ENCODE results near the gene PCYT1B.

The PCYT1B gene

GRCh38 chrX:24547961-24548360, 99.2 kb downstream of the PCYT1B start:
- TF ChIP-seq, protein P1, sequence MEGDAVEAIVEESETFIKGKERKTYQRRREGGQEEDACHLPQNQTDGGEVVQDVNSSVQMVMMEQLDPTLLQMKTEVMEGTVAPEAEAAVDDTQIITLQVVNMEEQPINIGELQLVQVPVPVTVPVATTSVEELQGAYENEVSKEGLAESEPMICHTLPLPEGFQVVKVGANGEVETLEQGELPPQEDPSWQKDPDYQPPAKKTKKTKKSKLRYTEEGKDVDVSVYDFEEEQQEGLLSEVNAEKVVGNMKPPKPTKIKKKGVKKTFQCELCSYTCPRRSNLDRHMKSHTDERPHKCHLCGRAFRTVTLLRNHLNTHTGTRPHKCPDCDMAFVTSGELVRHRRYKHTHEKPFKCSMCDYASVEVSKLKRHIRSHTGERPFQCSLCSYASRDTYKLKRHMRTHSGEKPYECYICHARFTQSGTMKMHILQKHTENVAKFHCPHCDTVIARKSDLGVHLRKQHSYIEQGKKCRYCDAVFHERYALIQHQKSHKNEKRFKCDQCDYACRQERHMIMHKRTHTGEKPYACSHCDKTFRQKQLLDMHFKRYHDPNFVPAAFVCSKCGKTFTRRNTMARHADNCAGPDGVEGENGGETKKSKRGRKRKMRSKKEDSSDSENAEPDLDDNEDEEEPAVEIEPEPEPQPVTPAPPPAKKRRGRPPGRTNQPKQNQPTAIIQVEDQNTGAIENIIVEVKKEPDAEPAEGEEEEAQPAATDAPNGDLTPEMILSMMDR (IDR thresholded peaks at IDR 0.05; ENCODE audit: low read depth, low read length, missing control alignments) = no peak
- no peak for DNase-seq (ENCODE audit: low read depth)
- no peak overlapping the region for H3K4me3 ChIP-seq (ENCODE audit: low read depth, low read length)

DNA sequence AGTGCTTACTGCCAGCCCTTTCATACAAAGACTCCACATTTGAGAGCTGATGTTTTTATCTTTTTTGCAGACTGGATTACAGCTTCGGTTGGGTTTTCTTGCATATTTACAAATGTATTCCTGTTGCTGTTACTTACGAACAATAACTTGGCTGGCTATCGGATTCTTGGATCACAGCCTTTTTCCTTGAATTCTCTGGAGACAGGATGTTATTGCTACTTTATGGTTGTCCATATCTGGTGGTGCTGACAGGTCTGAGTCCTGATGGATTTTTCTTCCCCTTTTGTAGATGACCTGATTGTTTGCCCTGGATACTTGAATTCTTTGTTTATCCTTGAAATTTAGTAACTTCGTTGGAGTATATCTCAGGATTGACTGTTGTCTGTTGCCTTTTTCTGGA, 104.4 kb downstream of the PCYT1B start:
- TF ChIP-seq, protein P1 (IDR thresholded peaks at IDR 0.05; ENCODE audit: low read depth, low read length, missing control alignments) = no peak
- DNase-seq (ENCODE audit: low read depth) = no peak
- H3K4me3 ChIP-seq (ENCODE audit: low read depth, low read length) = no peak overlapping the region

DNA sequence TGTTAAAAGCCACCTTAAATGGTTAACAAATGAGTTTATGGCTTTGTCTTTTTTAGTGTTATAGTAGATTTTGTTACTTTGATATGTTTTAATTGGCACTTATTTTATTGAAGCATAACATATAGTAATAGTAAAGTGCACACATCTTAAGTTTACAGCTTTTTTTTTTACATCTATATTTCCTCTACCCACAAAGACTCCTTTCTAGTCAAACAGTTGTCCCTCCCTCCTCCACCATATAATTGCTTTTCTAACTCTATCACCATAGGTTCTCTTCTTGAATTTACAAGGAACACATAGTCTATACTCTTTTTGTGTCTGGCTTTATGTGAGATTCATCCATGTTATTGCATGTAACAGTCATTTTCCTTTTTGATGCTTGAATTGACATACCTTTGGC, 110.6 kb downstream of the PCYT1B start:
- DNase-seq (ENCODE audit: low read depth) = no peak
- no peak overlapping the region for H3K4me3 ChIP-seq (ENCODE audit: low read depth, low read length)
- TF ChIP-seq, protein P1 (IDR thresholded peaks at IDR 0.05; ENCODE audit: low read depth, low read length, missing control alignments) = no peak

- DNase-seq (ENCODE audit: low read depth) = no peak
- H3K4me3 ChIP-seq (ENCODE audit: low read depth, low read length) = no peak overlapping the region
- TF ChIP-seq, protein P1 (IDR thresholded peaks at IDR 0.05; ENCODE audit: low read depth, low read length, missing control alignments) = no peak
Measured at GRCh38 chrX:24528605-24529004, 118.5 kb downstream of the PCYT1B start.

GRCh38 chrX:24526616-24527015, 120.5 kb downstream of the PCYT1B start:
- H3K4me3 ChIP-seq (ENCODE audit: low read depth, low read length) = no peak overlapping the region
- TF ChIP-seq, protein P1 (IDR thresholded peaks at IDR 0.05; ENCODE audit: low read depth, low read length, missing control alignments) = no peak
- no peak for DNase-seq (ENCODE audit: low read depth)

- TF ChIP-seq, protein P1 (IDR thresholded peaks at IDR 0.05; ENCODE audit: low read depth, low read length, missing control alignments) = no peak
- no peak for DNase-seq (ENCODE audit: low read depth)
- no peak overlapping the region for H3K4me3 ChIP-seq (ENCODE audit: low read depth, low read length)
Measured at GRCh38 chrX:24525455-24525854, 121.7 kb downstream of the PCYT1B start.

GRCh38 chrX:24520472-24520871, 126.7 kb downstream of the PCYT1B start:
- TF ChIP-seq, protein P1 (IDR thresholded peaks at IDR 0.05; ENCODE audit: low read depth, low read length, missing control alignments) = no peak
- no peak overlapping the region for H3K4me3 ChIP-seq (ENCODE audit: low read depth, low read length)
- no peak for DNase-seq (ENCODE audit: low read depth)
